Measurements from ENCODE around the gene ZNF675. TPM values are rescaled to one million over a fixed set of nuclear protein-coding genes. Genes with fewer than 3 reads are reported as not detected.
"Not testable (repeated sequence)": the region's sequence is repeated elsewhere in the genome, so short reads cannot be mapped to it uniquely, and the experiment has no call there.

ZNF675 gene
- total RNA-seq, 1 donor from 2014 or later, result 3.3 TPM

- Histone ChIP-seq H3K36me3 (peaks cover 43% of the 10 kb centered on the region), H3K4me3 (no peak overlapping the region), H3K27me3 (ENCODE audit: low read depth) (no peaks in the 10 kb centered on the region), H3K4me1 (no peaks in the 10 kb centered on the region), H3K27ac (replicated peaks) (no peak overlapping the region), H3K9me3 (replicated peaks) (peaks cover 35% of the 10 kb centered on the region)
- intact Hi-C loops (cut with micrococcal nuclease), result no loop called here
- TF ChIP-seq CTCF (IDR thresholded peaks at IDR 0.05; ENCODE audit: borderline replicate concordance), result no peak
- DNase-seq, result no peak
These were observed 21.2 kb downstream of the ZNF675 start for GRCh38 chr19:23665651-23666410.

GRCh38 chr19:23649817-23650216 is 37.2 kb downstream of the ZNF675 start:
- DNase-seq; H3K27me3 ChIP-seq (ENCODE audit: low read depth); H3K4me3 ChIP-seq; H3K27ac ChIP-seq (replicated peaks); intact Hi-C loops (cut with micrococcal nuclease); H3K4me1 ChIP-seq: not testable (repeated sequence)
- peaks cover 88% of the 10 kb centered on the region for H3K9me3 ChIP-seq (replicated peaks)
- peaks cover 27% of the 10 kb centered on the region for H3K36me3 ChIP-seq

Other genes starting within 250 kb of the ZNF675 start
- gene ZNF681, start 71.7 kb upstream of the ZNF675 start, total RNA-seq, result 0.25 TPM
- gene ZNF726, start 227.7 kb upstream of the ZNF675 start, total RNA-seq, result 0.30 TPM

Measured in left ventricle myocardium inferior (tissue), 1 donor.